Measurements from ENCODE around the gene CAP2.
"Not testable (repeated sequence)": the region's sequence is repeated elsewhere in the genome, so short reads cannot be mapped to it uniquely, and the experiment has no call there.

The CAP2 gene

DNA sequence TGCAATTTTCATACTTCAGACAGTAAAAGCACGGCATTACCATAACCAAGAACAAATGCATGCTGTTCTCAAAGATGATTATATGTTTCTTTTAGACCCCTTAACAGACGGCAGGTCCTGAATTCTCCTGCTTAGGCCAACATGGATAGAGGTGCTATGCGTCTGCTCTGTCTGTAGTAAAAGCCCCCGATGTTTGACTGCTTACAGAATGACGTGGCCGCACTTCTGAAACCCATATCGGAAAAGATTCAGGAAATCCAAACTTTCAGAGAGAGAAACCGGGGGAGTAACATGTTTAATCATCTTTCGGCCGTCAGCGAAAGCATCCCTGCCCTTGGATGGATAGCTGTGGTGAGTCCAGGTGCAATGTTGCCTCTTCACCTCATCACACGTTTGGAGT, 113.6 kb downstream of the CAP2 start:
- DNase-seq = no peak

DNA sequence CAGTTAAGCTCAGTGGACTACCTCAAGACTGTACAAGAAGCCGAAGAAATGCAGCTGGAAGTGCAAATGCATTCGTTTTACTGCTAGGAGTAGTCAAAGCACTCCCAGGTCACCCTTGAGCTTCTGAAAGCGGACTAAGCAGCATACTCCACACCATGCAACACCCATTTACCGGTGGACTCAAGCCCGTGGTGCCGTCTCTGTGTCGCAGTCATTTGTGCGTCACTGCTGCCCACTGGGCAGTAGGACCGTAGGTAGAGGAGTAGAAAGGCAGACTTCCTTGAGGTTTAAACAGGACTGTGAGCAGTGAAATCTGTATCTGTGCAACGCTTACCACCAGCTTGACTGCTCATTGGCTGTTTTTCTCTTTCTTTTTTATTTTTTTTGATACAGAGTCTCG, 117.7 kb downstream of the CAP2 start:
- no peak for DNase-seq

DNA sequence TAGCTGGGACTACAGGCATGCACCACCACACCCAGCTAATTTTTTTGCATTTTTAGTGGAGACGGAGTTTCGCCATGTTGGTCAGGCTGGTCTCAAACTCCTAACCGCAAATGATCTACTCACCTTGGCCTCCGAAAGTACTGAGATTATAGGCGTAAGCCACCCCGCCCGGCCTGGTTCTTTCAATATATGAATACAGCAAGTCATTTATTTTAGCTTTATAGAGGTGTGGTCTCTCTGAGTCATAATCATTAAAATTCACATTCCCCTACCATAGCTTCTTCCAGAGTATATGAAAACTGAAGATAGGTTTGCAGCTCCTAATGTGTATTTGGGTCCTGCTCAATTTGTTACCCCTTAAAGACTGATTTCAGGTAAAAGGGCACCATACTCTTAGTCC, 118.2 kb downstream of the CAP2 start:
- DNase-seq = no peak

DNA sequence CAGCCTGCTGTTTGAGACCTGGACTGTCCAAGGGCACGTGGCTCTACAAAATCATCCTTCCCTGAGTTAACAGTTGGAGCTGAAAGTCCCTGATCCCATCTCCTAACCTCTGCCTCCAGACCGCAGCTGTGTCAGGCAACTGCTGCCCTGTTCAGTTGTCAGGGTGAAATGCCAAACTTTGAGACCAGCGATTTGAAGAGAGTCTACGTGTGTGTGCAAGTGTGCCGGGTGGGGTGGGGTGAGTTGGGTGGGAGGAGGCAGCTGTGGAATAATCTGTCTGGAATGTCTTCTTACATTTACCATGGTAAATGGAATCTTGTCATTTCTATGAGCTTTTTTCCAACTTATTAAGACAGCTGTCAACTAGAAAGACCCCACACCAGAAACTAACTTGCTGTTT, 125.7 kb downstream of the CAP2 start:
- no peak for DNase-seq

DNA sequence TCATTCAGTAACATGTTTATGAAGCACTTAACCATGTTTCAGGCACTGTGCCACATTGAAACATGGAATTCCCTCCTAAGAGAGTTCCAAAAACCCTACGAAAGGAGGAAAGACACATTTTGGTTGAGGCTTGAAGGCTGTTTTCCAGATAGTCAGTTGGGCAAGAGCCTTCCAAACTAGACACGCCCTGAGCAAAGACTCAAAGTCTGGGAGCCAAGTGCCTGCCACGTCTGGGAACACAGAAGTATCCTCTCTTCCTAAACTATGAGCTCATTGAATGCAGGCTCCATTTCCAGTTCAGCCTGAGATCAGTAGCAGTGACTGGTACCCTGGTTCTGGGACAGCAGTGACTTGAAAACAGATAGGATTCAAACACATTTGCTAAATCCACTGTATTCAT, 132.2 kb downstream of the CAP2 start:
- no peak for DNase-seq

DNA sequence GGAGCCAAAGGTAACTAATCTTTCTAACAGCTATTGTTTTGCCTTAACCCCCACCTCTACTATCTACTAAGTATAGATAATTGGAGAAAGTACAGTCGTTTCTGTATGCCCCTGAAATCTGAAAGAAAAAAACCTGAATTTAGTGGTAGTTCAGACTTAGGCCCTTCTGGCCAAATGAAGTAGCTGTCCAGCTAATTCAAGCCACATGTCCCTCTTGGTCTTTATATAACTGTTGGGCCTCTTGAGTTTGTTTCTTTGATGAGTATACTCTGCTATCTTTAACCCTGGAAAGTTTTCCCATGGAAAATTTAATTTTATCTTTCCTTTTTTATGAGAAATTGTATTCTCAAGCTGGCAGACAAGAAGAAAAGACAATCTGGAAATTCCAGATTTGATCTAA, 133.7 kb downstream of the CAP2 start:
- DNase-seq = no peak

DNA sequence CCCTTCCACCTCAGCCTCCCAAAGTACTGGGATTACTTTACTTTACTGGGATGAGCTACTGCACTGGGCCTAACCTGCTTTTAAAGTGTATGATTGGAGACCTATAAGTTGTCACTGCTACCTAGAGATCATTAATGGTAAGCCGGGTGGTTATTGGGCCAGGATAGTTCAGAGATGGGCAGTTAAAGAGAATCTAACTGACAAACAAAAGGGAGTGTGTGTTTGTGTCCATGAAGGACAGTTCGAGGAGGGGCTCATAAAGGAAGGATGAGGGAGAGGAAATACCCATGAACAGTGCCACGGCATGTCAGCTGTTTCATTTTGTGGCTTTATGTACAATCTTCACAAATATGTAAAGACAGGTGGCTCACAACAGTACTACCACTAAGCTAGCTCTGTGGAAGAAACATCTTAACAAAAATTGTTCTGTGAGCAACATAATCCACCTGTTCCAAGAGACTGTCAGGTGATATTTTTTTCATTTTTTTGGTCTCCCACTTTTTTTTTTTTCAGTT, 137.0 kb downstream of the CAP2 start:
- DNase-seq = no peak

DNA sequence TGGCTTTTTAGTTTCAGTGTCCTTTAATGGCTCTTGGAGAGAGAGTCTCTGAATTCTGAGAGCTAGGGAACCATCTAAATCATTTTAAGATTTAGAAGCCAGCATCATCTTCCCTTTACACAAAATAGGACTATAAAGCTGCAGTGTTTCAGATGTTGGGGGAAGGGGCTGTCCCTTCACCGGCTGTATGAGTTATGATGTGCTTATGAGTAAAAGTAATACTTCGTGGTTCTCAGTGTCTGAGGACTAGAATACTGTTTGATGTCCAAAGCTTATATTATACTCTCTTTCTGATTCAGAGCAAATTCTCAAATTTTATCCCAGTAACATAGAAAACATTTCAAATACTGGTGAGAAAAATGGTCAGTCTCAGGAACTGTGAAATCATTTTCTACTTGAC, 143.2 kb downstream of the CAP2 start:
- DNase-seq = no peak

DNA sequence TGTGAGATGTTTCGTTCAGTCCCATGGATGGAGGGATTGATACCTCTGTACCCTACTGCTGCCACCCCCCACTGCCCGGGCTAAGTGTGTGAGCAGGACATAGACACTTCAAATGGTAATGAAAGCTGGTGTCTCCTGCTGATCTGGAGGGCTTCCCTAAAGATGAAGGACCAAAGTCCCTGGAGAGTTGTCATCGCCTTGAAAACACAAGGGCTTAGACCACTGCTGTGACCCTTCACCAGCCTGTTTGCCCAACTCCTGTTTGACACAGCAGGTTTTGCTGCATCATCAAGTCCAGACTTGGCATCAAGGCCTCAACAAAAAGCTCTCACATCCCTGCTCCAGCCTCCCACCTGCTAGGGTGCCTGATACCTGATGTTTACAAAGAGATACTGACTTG, 148.8 kb downstream of the CAP2 start:
- no peak for DNase-seq

DNA sequence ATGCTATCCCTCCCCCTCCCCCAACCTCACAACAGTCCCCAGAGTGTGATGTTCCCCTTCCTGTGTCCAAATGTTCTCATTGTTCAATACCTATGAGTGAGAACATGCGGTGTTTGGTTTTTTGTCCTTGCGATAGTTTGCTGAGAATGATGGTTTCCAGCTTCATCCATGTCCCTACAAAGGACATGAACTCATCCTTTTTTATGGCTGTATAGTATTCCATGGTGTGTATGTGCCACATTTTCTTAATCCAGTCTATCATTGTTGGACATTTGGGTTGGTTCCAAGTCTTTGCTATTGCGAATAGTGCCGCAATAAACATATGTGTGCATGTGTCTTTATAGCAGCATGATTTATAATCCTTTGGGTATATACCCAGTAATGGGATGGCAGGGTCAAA, 152.3 kb downstream of the CAP2 start:
- DNase-seq = not testable (repeated sequence)

DNA sequence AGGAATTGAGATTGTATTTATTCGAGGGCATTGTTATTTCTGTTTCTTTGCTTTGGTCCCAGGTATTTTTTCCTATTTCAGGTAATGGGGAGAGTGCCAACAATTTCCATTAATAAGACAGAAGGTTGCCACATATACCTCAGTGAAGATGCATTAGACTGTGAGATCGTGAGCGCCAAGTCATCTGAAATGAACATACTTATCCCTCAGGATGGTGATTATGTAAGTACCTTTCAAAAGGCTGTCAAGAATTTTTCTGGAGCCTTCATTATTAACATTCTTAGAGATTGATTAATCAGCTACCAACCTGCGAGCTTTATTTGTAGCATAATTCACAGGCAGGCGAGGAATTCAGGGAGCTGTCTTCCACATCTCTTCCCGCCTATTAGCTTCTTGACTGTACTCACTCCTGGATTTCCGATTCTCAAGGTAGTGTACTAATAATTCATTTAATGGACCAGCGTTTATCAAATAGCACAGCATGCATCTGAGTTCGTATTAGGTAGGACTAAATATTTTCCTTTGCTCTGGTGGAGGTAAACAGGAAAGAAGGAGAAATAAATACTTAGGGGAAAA, 158.1 kb downstream of the CAP2 start:
- no peak for DNase-seq

DNA sequence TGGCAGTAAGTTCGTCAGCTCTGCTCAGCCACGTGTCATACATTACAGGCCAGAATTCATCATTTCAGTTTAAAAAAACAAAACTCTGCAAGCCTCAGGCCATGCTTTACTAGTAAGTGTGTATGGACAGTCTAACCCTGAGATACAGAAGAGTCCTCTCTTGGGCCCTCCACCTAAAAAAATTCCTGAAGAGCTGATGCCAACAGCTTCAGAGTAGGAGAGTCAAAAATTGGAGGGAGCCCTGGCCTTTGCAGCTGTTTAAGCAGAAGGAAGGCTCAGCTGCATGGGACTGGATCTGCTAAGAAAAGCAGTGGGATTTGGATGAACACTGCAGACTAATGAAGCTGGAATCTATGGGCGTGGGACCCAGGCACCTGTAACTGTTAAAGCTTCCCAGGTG, 159.5 kb downstream of the CAP2 start:
- DNase-seq = no peak

DNA sequence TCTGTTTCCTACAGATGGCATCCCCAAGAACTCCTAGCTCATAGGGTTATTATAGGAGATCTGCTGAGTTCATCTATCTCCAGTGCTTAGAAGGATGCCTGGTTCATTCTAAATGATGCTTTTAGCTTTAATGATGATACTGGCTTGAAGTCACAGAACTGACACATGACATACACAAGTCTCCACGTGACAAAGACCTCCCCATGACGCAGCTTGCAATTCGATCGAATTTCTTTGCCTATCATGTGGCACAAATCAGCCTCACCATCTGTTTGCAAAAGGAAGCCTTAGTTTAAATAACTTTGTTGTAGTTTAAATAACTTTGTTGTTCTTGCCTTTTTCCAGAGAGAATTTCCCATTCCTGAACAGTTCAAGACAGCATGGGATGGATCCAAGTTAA, 162.6 kb downstream of the CAP2 start:
- no peak for DNase-seq

DNA sequence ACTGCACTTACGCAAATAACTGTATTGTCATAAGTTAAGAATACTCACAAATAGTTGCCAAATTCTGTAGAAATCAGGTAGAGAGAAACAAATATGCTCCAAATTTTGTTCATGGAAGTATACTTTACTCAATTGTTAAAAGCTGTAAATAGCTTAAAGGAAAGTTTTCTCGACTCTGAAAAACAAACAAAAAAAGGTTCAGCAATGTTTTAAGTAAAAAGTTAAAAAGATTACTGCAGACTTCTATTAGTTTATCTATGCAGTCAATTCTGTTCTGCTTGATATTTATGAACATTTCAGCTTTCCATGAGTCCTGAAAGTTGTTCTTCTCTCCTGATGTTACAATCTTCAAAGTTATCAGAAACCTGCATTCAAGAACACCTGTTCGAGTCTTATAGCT, 169.2 kb downstream of the CAP2 start:
- no peak for DNase-seq

DNA sequence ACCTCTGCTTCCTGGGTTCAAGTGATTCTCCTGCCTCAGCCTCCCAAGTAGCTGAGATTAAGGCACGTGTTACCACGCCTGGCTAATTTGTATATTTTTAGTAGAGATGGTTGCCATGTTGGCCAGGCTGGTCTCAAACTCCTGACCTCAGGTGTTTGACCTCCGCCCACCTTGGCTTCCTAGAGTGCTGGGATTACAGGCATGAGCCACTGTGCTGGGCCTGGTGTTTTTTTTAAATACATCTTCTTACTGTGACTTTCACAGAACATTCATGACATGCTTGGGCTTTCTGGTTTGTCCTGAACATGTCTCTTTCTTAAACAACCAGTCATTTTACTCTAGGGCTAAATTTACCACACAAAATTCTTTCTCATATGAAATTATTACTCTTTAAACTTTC, 172.0 kb downstream of the CAP2 start:
- no peak for DNase-seq

DNA sequence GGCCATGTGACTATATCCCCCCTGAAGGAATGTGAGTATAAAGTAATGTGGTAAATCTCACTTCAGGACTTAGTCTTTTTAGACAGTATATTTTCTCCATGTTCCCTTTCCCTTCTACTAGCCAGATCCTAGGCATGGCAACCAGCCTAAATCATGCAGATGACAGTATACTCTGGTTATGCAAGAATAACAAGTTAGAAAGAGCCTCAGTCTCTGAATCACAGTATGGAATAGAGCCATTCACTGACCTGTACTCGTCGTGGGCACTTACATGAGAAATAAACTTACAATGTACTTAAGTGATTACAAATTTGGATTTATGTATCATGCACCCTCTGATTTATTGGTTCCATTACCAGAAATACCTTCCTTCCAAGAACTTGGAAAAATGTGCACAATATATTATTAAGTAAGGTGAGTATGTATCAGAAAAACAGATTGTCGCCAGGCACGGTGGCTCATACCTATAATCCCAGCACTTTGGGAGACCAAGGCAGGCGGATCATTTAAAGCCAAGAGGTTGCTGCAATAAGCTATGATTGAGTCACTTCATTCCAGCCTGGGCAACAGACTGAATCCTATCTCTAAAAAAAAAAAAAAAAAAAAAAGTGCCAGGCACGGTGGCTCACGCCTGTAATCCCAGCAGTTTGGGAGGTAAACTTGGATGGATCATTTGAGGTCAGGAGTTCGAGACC, 181.6 kb downstream of the CAP2 start:
- DNase-seq = peak; percentile 79

DNA sequence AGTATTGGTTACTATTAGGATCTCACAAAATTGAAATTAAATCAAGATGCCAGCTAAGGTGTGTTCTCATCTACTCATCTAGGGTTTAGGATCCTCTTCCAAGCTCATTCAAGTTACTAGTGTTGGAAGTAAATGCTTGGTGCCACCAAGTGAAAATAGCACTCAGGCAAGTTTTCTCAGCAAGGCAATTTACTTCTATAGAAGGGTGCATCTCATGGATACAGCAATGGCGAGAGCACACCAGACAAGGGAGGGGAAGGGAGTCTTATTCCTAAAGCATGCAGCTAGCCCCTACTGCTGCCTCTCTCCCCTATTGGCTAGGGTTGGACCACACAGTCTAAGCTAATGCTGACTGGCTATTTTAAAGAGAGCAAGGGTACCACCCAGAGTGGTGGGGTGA, 183.7 kb downstream of the CAP2 start:
- no peak for DNase-seq

DNA sequence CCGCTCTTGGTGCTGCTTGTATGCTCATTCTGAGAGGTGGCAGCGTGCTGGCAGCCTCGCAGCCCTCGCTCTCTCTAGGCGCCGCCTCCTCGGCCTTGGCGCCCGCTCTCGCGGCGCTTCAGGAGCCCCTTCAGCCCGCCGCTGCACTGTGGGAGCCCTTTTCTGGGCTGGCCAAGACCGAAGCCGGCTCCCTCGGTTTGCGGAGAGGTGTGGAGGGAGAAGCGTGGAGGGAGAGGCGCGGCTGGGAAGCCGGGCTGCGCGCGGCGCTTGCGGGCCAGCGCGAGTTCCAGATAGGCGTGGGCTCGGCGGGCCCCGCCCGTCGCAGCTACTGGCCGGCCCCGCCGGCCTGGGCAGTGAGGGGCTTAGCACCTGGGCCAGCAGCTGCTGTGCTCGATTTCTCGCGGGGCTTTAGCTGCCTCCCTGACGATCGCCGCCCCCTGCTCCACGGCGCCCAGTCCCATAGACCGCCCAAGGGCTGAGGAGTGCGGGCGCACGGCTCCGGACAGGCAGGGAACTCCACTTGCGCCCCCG, 187.2 kb downstream of the CAP2 start:
- no peak for DNase-seq

DNA sequence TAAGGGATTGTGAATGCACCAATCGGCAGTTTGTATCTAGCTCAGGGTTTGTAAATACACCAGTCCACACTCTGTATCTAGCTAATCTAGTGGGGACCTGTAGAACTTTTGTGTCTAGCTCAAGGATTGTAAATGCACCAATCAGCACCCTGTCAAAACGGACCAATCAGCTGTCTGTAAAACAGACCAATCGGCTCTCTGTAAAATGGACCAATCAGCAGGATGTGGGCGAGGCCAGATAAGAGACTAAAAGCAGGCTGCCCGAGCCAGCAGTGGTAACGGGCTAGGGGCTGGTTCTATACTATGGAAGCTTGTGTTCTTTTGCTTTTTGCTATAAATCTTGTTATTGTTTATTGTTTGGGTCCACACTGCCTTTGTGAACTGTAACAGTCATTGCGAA, 187.9 kb downstream of the CAP2 start:
- DNase-seq = not testable (repeated sequence)

DNA sequence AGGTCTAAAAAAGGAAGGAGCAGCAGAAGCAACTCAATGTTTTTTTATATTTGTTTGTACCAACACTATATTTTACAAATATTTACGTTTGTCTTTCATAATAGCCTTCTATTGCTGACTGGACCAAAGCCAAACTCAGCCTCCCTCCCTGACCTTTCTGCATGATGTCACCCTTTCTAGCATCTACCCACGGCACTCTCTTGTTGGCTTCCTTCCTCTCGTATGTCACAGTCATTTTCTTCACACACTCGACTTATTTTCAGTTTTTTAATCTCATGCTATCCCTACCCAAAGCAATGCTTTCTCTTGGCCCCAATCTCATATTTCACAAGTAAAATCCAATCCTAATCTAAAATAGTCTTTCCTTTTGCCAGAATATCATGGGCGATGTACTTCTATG, 190.4 kb downstream of the CAP2 start:
- DNase-seq = no peak

DNA sequence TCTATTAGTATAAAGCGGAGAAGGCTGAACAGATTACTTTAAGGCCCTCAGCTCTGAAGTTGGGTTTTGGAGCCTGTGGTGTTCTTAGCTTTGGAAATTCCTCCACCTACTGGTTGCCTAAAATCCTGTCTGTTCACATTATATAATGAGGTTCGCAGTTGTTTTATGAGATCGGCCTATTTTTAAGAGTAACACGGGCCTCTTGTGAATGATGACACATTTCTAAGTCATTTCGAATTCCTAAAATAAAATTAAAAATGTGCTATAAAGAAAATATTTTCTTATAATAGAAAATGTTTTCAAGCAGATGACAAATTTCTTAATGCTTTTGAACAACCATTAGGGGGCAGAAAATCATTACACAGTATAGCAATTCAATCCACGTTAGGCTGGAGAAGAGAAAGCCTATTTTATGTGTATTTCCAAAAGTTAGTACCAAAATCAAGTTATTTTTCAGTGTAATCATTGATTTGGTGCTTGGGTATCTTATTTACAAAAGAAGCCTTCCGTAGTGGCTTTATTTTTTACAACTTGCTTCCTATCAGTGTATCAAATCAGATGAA, 190.9 kb downstream of the CAP2 start:
- peak; percentile 76 for DNase-seq

DNA sequence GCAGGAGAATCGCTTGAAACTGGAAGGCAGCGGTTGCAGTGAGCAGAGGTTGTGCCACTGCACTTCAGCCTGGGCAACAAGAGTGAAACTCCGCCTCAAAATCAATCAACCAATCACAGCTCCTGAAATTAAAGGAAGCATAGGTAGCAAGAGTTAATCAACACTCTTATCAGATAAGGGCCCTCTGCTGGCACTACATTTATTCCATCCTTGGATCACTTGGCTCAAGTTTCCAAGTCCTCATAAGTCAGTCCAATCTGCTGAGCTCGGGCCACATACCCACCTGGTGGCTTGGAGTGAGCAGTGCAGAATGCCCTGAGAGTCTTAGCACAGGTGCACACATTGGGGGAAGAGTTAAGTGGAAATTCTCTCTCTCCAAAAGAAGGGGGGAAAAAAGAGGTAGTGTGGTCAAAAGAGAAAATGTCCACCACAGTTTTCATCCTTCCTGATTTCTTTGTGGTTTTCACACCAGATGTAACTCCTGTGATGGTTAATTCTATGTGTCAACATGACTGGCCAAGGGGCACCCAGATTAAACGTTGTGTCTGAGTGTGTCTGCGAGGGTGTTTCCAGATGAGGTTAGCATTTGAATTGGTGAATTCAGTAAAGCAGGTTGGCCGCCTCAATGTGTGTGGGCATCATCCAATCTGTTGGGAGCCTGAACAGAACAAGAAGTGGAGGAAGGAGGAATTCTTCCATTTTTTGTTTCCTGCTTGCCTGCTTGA, 192.5 kb downstream of the CAP2 start:
- DNase-seq = no peak

DNA sequence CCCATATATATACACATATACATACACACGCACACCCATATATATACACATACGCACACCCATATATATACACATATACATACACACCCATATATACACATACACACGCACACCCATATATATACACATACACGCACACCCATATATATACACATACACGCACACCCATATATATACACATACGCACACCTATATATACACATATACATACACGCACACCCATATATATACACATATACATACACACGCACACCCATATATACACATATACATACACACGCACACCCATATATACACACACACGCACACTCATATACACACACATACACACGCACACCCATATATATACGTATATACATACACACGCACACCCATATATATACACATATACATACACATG, 193.2 kb downstream of the CAP2 start:
- DNase-seq = not testable (repeated sequence)

DNA sequence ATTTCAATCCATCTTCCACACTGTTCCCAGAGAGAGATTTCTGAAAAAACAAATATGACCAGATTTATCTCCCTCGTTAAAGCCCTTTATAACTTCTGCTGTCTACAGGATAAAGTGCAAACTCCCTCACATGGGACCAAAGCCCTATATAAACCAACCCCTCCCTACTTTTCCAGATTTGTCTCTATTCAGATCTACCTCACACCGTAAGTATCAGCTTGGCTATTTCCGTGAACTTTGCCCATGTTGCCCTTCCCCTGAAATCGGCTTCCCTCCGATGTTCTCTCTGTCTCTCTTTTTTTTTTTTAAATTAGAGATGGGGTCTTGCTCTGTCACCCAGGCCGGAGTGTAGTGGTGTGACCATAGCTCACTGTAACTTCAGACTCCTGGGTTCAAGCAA, 194.6 kb downstream of the CAP2 start:
- DNase-seq = no peak
